Central memory CD8-positive, alpha-beta T cell (primary cell): ENCODE measurements around the gene CLMN.

Experiments
- ATAC-seq: fragments of 150-1000 bp; cut with Tn5 transposase; replicated peaks from 2 replicates; pipeline ENCODE4 v1.10.0; 2022; ENCODE audit warnings: mild to moderate bottlenecking, moderate FRiP score, moderate number of reproducible peaks; ENCODE audit not compliant: poor library complexity, severe bottlenecking; ENCODE audit errors: extremely low read depth
- DNase-seq, 2 donors: peaks; one replicate each; pipeline ENCODE4 v3.0.0; 2021; ENCODE audit warnings: low spot score in 2 of 2
- H3K27ac Mint-ChIP-seq: one replicate; pipeline ENCODE4 v1.8.0; 2022; ENCODE audit warnings: low read depth, mild to moderate bottlenecking, moderate library complexity, mixed read lengths
- H3K27me3 Mint-ChIP-seq: one replicate; pipeline ENCODE4 v1.8.0; 2022; ENCODE audit warnings: mixed read lengths
- H3K36me3 Mint-ChIP-seq: one replicate; pipeline ENCODE4 v1.8.0; 2022; ENCODE audit warnings: mild to moderate bottlenecking, moderate library complexity, mixed read lengths; ENCODE audit not compliant: insufficient read depth
- H3K4me1 Mint-ChIP-seq: one replicate; pipeline ENCODE4 v1.8.0; 2022; ENCODE audit warnings: mixed read lengths
- H3K4me3 Mint-ChIP-seq: one replicate; pipeline ENCODE4 v1.8.0; 2022; ENCODE audit warnings: mild to moderate bottlenecking, moderate library complexity, mixed read lengths
- H3K9me3 Mint-ChIP-seq: one replicate; pipeline ENCODE4 v1.8.0; 2022; ENCODE audit warnings: mixed read lengths

The CLMN gene

DNA sequence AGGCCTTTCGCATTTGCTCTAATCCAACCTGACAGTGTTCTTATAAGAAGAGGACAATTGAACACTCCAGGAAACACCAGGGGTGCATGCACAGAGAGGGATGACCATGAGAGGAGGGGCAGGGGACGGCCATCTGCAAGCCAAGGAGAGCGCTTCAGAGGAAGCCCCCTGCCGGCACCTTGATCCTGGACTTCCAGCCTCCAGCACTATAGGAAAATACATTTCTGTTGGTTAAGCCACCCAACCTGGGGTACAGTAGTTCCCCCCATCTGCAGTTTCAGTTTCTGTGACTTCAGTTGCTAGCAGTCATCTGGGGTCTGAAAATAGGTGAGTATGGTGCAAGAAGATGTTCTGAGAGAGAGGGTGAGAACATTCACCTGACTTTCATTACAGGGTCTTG, 64.7 kb downstream of the CLMN start:
- no peak overlapping the region for H3K4me3 Mint-ChIP-seq
- no peak overlapping the region for H3K27ac Mint-ChIP-seq
- no peaks in the 10 kb centered on the region for H3K4me1 Mint-ChIP-seq
- peaks cover 18% of the 10 kb centered on the region for H3K27me3 Mint-ChIP-seq
- no peaks in the 10 kb centered on the region for H3K36me3 Mint-ChIP-seq
- H3K9me3 Mint-ChIP-seq = no peaks in the 10 kb centered on the region
- DNase-seq (no peak), ATAC-seq (no peak)

DNA sequence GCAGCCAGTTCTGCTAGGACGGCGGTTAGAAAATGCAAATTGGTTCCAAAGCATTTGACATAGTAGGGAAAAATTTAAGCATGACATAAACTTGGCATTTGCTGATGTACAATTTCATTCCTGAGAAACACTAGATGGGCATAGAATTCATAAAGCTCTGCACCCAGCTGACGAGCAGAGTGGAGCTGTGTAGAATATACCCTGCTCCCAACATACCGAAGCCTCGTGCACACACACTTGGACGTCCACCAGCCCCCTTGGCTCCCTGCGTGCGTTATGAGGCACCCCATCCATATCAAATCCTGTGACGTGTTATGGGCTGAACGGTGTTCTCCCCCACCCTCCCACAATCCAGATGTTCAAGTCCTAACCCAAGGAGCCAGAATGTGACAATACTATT, 65.4 kb downstream of the CLMN start:
- DNase-seq (no peak), ATAC-seq (no peak)
- Mint-ChIP-seq H3K27me3 (peaks cover 25% of the 10 kb centered on the region), H3K4me3 (no peak overlapping the region), H3K36me3 (no peaks in the 10 kb centered on the region), H3K4me1 (no peaks in the 10 kb centered on the region), H3K27ac (no peak overlapping the region), H3K9me3 (no peaks in the 10 kb centered on the region)

GRCh38 chr14:95253039-95253630, 66.6 kb downstream of the CLMN start:
- H3K27me3 Mint-ChIP-seq = peaks cover 27% of the 10 kb centered on the region
- no peaks in the 10 kb centered on the region for H3K36me3 Mint-ChIP-seq
- no peak for DNase-seq
- ATAC-seq = no peak
- no peak overlapping the region for H3K4me3 Mint-ChIP-seq
- no peaks in the 10 kb centered on the region for H3K4me1 Mint-ChIP-seq
- no peak overlapping the region for H3K27ac Mint-ChIP-seq
- no peaks in the 10 kb centered on the region for H3K9me3 Mint-ChIP-seq

GRCh38 chr14:95252219-95252618, 67.5 kb downstream of the CLMN start:
- DNase-seq (no peak), ATAC-seq (no peak)
- Mint-ChIP-seq H3K9me3 (no peaks in the 10 kb centered on the region), H3K4me1 (no peaks in the 10 kb centered on the region), H3K27me3 (peaks cover 27% of the 10 kb centered on the region), H3K36me3 (no peaks in the 10 kb centered on the region), H3K4me3 (no peak overlapping the region), H3K27ac (no peak overlapping the region)

GRCh38 chr14:95250936-95251335, 68.8 kb downstream of the CLMN start:
- Mint-ChIP-seq H3K4me3 (no peak overlapping the region), H3K36me3 (no peaks in the 10 kb centered on the region), H3K9me3 (no peaks in the 10 kb centered on the region), H3K4me1 (no peaks in the 10 kb centered on the region), H3K27me3 (peaks cover 36% of the 10 kb centered on the region), H3K27ac (no peak overlapping the region)
- DNase-seq (no peak), ATAC-seq (no peak)

- Mint-ChIP-seq H3K36me3 (no peaks in the 10 kb centered on the region), H3K4me3 (no peak overlapping the region), H3K9me3 (no peaks in the 10 kb centered on the region), H3K4me1 (no peaks in the 10 kb centered on the region), H3K27me3 (peaks cover 39% of the 10 kb centered on the region), H3K27ac (no peak overlapping the region)
- ATAC-seq (no peak), DNase-seq (no peak)
Measured at GRCh38 chr14:95250140-95250769, 69.5 kb downstream of the CLMN start.

DNA sequence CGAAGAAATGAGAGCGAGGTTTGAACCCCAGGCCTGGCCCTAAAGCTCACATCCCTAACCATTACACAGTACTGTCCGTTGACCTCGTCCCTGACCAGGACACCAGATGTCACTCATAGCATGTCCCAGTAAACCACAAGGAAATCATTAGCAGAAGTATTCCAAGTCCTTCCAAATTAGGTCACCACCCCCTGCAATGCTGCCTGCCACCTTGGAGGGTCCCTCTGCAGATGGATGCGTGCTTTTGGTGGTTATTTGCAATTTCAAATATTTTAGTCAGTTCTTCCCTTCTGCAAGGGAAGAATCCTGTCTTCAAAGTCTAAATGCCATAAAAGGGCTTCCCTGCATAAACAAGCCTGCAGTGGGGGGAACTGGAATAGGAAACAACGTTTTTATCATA, 71.3 kb downstream of the CLMN start:
- Mint-ChIP-seq H3K27me3 (peaks cover 39% of the 10 kb centered on the region), H3K9me3 (no peaks in the 10 kb centered on the region), H3K36me3 (no peaks in the 10 kb centered on the region), H3K4me1 (no peaks in the 10 kb centered on the region), H3K27ac (no peak overlapping the region), H3K4me3 (no peak overlapping the region)
- DNase-seq (no peak), ATAC-seq (no peak)

DNA sequence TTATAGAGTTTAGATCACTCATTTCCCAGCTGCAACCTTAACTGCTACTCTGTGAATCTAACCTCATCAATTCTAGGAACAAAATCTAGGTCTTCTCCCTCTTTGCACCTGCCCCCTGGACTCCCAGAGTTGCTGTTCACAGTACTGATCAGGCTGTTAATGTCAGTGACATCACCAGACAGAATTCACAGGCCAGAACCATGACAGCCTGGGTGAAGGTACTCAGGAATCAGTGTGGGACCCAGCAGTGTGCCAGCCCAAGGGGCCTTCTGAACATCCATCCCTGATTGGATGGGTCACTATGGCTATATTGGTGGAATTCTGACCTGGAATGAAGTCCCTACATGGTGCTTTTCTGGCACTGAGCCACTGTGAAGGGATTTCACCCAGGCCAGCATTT, 72.8 kb downstream of the CLMN start:
- Mint-ChIP-seq H3K36me3 (no peaks in the 10 kb centered on the region), H3K27ac (no peak overlapping the region), H3K9me3 (no peaks in the 10 kb centered on the region), H3K4me1 (no peaks in the 10 kb centered on the region), H3K4me3 (no peak overlapping the region), H3K27me3 (peaks cover 39% of the 10 kb centered on the region)
- DNase-seq (no peak), ATAC-seq (no peak)

DNA sequence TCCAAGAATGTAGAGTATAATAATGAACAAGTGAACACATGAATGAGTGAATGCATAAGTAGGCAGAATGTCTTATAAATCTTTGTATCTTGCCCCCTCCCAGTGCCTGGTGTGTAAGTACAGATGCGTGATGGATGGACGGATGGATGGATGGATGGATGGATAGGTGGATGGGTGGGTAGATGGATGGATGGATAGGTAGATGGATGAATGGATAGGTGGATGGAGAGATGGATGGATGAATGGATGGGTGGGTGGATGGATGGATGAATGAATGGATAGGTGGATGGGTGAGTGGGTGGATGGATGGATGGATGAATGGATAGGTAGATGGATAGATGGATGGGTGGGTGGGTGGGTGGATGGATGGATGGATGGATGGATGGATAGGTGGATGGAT, 74.4 kb downstream of the CLMN start:
- no peaks in the 10 kb centered on the region for H3K9me3 Mint-ChIP-seq

GRCh38 chr14:95244587-95244986, 75.1 kb downstream of the CLMN start:
- ATAC-seq (no peak), DNase-seq (no peak)
- Mint-ChIP-seq H3K36me3 (no peaks in the 10 kb centered on the region), H3K4me3 (no peak overlapping the region), H3K27ac (no peak overlapping the region), H3K9me3 (no peaks in the 10 kb centered on the region), H3K27me3 (peaks cover 30% of the 10 kb centered on the region), H3K4me1 (no peaks in the 10 kb centered on the region)

More for the DNA sequence above, 74.4 kb downstream of the CLMN start:
- H3K4me3 Mint-ChIP-seq = no peak overlapping the region
- DNase-seq (no peak), ATAC-seq (no peak)
- no peak overlapping the region for H3K27ac Mint-ChIP-seq
- no peaks in the 10 kb centered on the region for H3K36me3 Mint-ChIP-seq
- H3K4me1 Mint-ChIP-seq = no peaks in the 10 kb centered on the region
- peaks cover 32% of the 10 kb centered on the region for H3K27me3 Mint-ChIP-seq

- H3K27me3 Mint-ChIP-seq = peaks cover 35% of the 10 kb centered on the region
- DNase-seq (no peak), ATAC-seq (no peak)
- H3K27ac Mint-ChIP-seq = no peak overlapping the region
- no peaks in the 10 kb centered on the region for H3K4me1 Mint-ChIP-seq
- H3K36me3 Mint-ChIP-seq = peaks cover 2% of the 10 kb centered on the region
- no peak overlapping the region for H3K4me3 Mint-ChIP-seq
- H3K9me3 Mint-ChIP-seq = no peaks in the 10 kb centered on the region
Measured at GRCh38 chr14:95242870-95243269, 76.8 kb downstream of the CLMN start.

- H3K36me3 Mint-ChIP-seq = peaks cover 2% of the 10 kb centered on the region
- ATAC-seq (no peak), DNase-seq (no peak)
Measured at GRCh38 chr14:95240859-95241813, 78.6 kb downstream of the CLMN start.

More at GRCh38 chr14:95240859-95241813, 78.6 kb downstream of the CLMN start:
- H3K9me3 Mint-ChIP-seq = no peaks in the 10 kb centered on the region
- no peak overlapping the region for H3K27ac Mint-ChIP-seq
- H3K27me3 Mint-ChIP-seq = peaks cover 37% of the 10 kb centered on the region
- no peak overlapping the region for H3K4me3 Mint-ChIP-seq
- H3K4me1 Mint-ChIP-seq = no peaks in the 10 kb centered on the region
